Heart left ventricle (tissue), 16 donors: ENCODE measurements around the gene OR6V1. TPM values are rescaled to one million over a fixed set of nuclear protein-coding genes. Genes with fewer than 3 reads are reported as not detected.

Experiments
- ATAC-seq, 4 donors: fragments of 200-7000 bp; cut with Tn5 transposase; one replicate each; pipeline ENCODE4 v1.9.1; 2020 to 2022; ENCODE audit warnings: moderate library complexity in 4 of 4, mild to moderate bottlenecking in 3 of 4, moderate number of reproducible peaks in 1 of 4
- DNase-seq, 5 donors: peaks; one replicate each; pipeline ENCODE4 v3.0.0-alpha.2; 2020
- H3K27ac ChIP-seq, 12 donors: fragments of 200-600 bp; sonication (generic) in 4 of 12; one replicate each; pipeline versions ENCODE4 v1.5.0 to v1.8.0; 2016 to 2022; ENCODE audit warnings: mild to moderate bottlenecking in 2 of 12
- H3K27me3 ChIP-seq, 9 donors: fragments of 200-600 bp; sonication (generic) in 2 of 9; one replicate each; pipeline versions ENCODE4 v1.5.1 to v1.8.0; 2016 to 2022; ENCODE audit warnings: mild to moderate bottlenecking in 3 of 9
- H3K36me3 ChIP-seq, 9 donors: fragments of 200-600 bp; sonication (generic) in 2 of 9; one replicate each; pipeline versions ENCODE4 v1.5.0 to v1.8.0; 2018 to 2022; ENCODE audit warnings: mild to moderate bottlenecking in 2 of 9
- H3K4me1 ChIP-seq, 12 donors: fragments of 200-600 bp; sonication (generic) in 4 of 12; one replicate each; pipeline versions ENCODE4 v1.5.0 to v1.8.0; 2016 to 2022; ENCODE audit warnings: mild to moderate bottlenecking in 3 of 12
- H3K4me3 ChIP-seq, 12 donors: fragments of 200-600 bp; sonication (generic) in 4 of 12; one replicate each; pipeline versions ENCODE4 v1.5.0 to v1.8.0; 2017 to 2022; ENCODE audit warnings: mild to moderate bottlenecking in 9 of 12, moderate library complexity in 4 of 12
- H3K9me3 ChIP-seq, 12 donors: fragments of 200-600 bp; sonication (generic) in 4 of 12; one replicate each; pipeline versions ENCODE4 v1.5.0 to v1.8.0; 2016 to 2022; ENCODE audit warnings: mild to moderate bottlenecking in 1 of 12
- CTCF ChIP-seq, 12 donors: fragments of 200-600 bp; sonication (generic) in 4 of 12; IDR thresholded peaks; one replicate each; pipeline versions ENCODE4 v1.5.0 to v1.8.0; 2018 to 2022; ENCODE audit warnings: antibody characterized with exemption in 12 of 12, mild to moderate bottlenecking in 5 of 12
- POLR2A ChIP-seq, 2 donors: fragments of 450-650 bp; IDR thresholded peaks; one replicate each; pipeline ENCODE4 v1.6.1; 2017; ENCODE audit warnings: antibody characterized with exemption in 2 of 2, mild to moderate bottlenecking in 2 of 2, moderate library complexity in 2 of 2
- WGBS, 4 donors: extraction: QIAGEN DNeasy Blood & Tissue Kit in 2 of 4; methylation state at CpG; one replicate each; pipeline versions ENCODE4 v1.1.5 to v1.1.7; 2013 to 2018; 5-methylcytosine and 5-hydroxymethylcytosine counted together
- intact Hi-C, 10 donors: fragments of 100-400 bp; cut with DNase I; formaldehyde crosslinking; loops; one replicate each; pipeline versions ENCODE4 v1.11.1 to v1.14.2; 2022
- polyA plus RNA-seq, 2 donors: library from polyadenylated mRNA; stranded (reverse); fragments of 200-250 nt; gene quantifications; one replicate each; pipeline ENCODE4 v1.2.3, GENCODE V29; 2013
- total RNA-seq, 9 donors: library from RNA; depleted of rRNA in 2 of 9; stranded (reverse); fragments of >200 nt in 2 of 9; fragmentation: NEBNext Ultra II Directional in 3 of 9; extraction: Animal tissue kit (Norgen Biotek cat#: 25700) in 3 of 9; gene quantifications; one replicate each; pipeline versions ENCODE4 v1.1.0 to v1.2.4, GENCODE V29; 2016 to 2023
- donor health status: ischemic (EF 13 %, LVEDD 7.1; RV severe dilation, severe dysfunction).
- donor health status: healthy with polysubstance abuse.
- donor health status: DM: no; HTN: yes; CAD: no.
- donor health status: DM: no; HTN: no; CAD: no.
- donor health status: ischemic (EF 25% LVEDD 6.9; RV normal size, moderate dysfunction).
- donor health status: ischemic (EF 25% LVEDD 5.7; RV mildly dilated, moderate dysfunction).
- donor health status: healthy.
- donor health status: DM: yes; HTN: yes; CAD: no.
- donor health status: ischemic (EF 35%, LVEDD 5.7; RV mildly dilated, moderate dysfunction).
- donor health status: nonischemic (EF 11% LVEDD 7.7; RV severe dilation, severe dysfunction).
- donor health status: DM: yes; HTN: yes; CAD: no.
- donor health status: PGD.
- donor health status: ischemic (EF 29% LVEDD 5.4; RV normal size, mild dysfunction).
- donor health status: nonischemic (EF 23%, LVEDD 6.1; RV moderate dilation, normal function).

Gene OR6V1
- total and polyA plus RNA-seq, 11 donors = not detected

- Histone ChIP-seq H3K4me1 (peaks cover 0 to 9% (median 0%) of the 10 kb centered on the region in 12 donors), H3K9me3 (no peaks in the 10 kb centered on the region), H3K36me3 (no peaks in the 10 kb centered on the region), H3K27me3 (no peaks in the 10 kb centered on the region), H3K4me3 (no peak overlapping the region), H3K27ac (peak overlapping the region in 3 of 12 donors; percentile 7 to 37 (median 25))
- 75 to 89% (median 83%) methylated on average over 1 of the region's 1 CpG for WGBS, 4 donors
- intact Hi-C loops = no loop called here
- TF ChIP-seq CTCF (IDR thresholded peaks at IDR 0.05) = no peak
- TF ChIP-seq POLR2A (IDR thresholded peaks at IDR 0.05) = no peak
- ATAC-seq (peak in 1 of 4 donors; percentile 42), DNase-seq (no peak)
Measured at GRCh38 chr7:143013473-143013872, 38.7 kb upstream of the OR6V1 start.

GRCh38 chr7:143013893-143014292 lies 38.2 kb upstream of the OR6V1 start:
- DNase-seq (no peak), ATAC-seq (peak in 1 of 4 donors; percentile 33)
- no peaks in the 10 kb centered on the region for H3K27me3 ChIP-seq
- 61 to 72% (median 69%) methylated on average over 5 of the region's 5 CpGs for WGBS, 4 donors
- TF ChIP-seq CTCF (IDR thresholded peaks at IDR 0.05) (no peak), POLR2A (IDR thresholded peaks at IDR 0.05) (no peak)
- no peak overlapping the region for H3K4me3 ChIP-seq
- peaks cover 0 to under 1% (median 0%) of the 10 kb centered on the region in 12 donors for H3K9me3 ChIP-seq
- intact Hi-C loops = loop anchor here in 1 of 10 donors (2.0 kb wide), 1 partner anchor 199 kb away; no protein-coding TSS in a partner anchor
- peaks cover 0 to 9% (median 0%) of the 10 kb centered on the region in 12 donors for H3K4me1 ChIP-seq
- H3K36me3 ChIP-seq = no peaks in the 10 kb centered on the region
- peak overlapping the region in 3 of 12 donors; percentile 7 to 37 (median 25) for H3K27ac ChIP-seq

GRCh38 chr7:143015084-143015483 lies 37.1 kb upstream of the OR6V1 start:
- intact Hi-C loops = loop anchor here in 1 of 10 donors (2.0 kb wide), 1 partner anchor 198 kb away; no protein-coding TSS in a partner anchor
- H3K27ac ChIP-seq = no peak overlapping the region
- H3K27me3 ChIP-seq = no peaks in the 10 kb centered on the region
- WGBS, 4 donors = 48 to 73% (median 55%) methylated on average over 2 of the region's 2 CpGs
- H3K4me3 ChIP-seq = no peak overlapping the region
- peaks cover 0 to 9% (median 0%) of the 10 kb centered on the region in 12 donors for H3K9me3 ChIP-seq
- H3K4me1 ChIP-seq = peaks cover 0 to 9% (median 0%) of the 10 kb centered on the region in 12 donors
- H3K36me3 ChIP-seq = no peaks in the 10 kb centered on the region
- no peak for DNase-seq
- ATAC-seq = no peak
- TF ChIP-seq POLR2A (IDR thresholded peaks at IDR 0.05) (no peak), CTCF (IDR thresholded peaks at IDR 0.05) (no peak)

- WGBS, 4 donors = 74 to 84% (median 81%) methylated on average over 3 of the region's 3 CpGs
- intact Hi-C loops = loop anchor here in 1 of 10 donors (2.0 kb wide), 1 partner anchor 197 kb away; no protein-coding TSS in a partner anchor
- no peak for TF ChIP-seq POLR2A (IDR thresholded peaks at IDR 0.05)
- TF ChIP-seq CTCF (IDR thresholded peaks at IDR 0.05) = no peak
- H3K27me3 ChIP-seq = no peaks in the 10 kb centered on the region
- peaks cover 0 to 9% (median 0%) of the 10 kb centered on the region in 12 donors for H3K9me3 ChIP-seq
- no peaks in the 10 kb centered on the region for H3K36me3 ChIP-seq
- H3K27ac ChIP-seq = no peak overlapping the region
- no peak overlapping the region for H3K4me3 ChIP-seq
- H3K4me1 ChIP-seq = peaks cover 0 to 9% (median 0%) of the 10 kb centered on the region in 12 donors
- no peak for DNase-seq
- no peak for ATAC-seq
Measured at GRCh38 chr7:143015926-143016490, 36.1 kb upstream of the OR6V1 start.
